NCI-H446 treated with DMSO at 0.1 percent for 48 hours (cell line): ENCODE results near the gene KCNA2.
A peak's percentile ranks its signal among the peaks of the same experiment; 100 is the strongest.

Experiments
- DNase-seq: peaks from one replicate; lab custom pipeline; 2025; lab: John Stamatoyannopoulos, UW

KCNA2 gene

DNA sequence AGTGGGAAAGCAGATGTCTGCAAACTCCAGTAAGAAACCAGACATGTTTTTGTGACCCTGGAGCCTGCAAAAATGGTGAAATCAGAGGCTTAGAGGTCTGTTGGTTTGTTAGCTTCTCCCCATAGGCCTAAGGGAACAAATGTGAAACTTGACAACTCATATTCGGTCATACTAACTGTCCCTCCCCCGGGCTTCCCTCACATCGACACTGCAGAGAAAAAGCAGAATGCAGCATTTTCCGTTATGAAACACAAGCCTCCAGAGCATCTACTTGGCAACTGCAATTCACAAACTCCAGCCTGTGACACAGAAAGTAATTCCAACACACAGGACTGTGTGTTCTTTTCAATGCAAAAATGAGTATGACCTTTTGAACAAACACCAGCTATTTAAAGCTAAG lies 3.7 kb downstream of the KCNA2 start:
- DNase-seq: no peak

GRCh38 chr1:110601332-110601731 lies 4.8 kb downstream of the KCNA2 start:
- DNase-seq: no peak

DNA sequence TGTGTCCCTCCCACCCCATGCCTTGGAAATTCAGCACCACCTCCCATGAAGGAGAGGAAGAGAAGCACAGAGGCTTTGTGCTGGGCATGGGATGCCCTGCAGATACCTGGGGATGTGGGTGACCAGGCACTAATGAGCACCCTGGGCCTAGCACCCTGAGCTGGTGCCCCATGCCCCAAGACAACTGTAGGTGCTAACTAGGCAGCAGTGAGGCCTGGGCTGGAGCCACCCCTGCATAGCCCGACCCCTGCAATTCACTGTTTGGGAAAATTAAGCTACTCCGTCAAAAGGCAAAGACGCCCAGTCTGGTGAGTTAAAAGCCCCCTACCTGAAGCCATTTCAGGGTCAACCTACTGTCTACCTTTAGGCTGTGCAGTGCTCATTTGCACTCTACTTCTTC lies 5.4 kb downstream of the KCNA2 start:
- no peak for DNase-seq

GRCh38 chr1:110597966-110598365 lies 8.2 kb downstream of the KCNA2 start:
- no peak for DNase-seq

GRCh38 chr1:110596312-110596711 lies 9.8 kb downstream of the KCNA2 start:
- DNase-seq: no peak

DNA sequence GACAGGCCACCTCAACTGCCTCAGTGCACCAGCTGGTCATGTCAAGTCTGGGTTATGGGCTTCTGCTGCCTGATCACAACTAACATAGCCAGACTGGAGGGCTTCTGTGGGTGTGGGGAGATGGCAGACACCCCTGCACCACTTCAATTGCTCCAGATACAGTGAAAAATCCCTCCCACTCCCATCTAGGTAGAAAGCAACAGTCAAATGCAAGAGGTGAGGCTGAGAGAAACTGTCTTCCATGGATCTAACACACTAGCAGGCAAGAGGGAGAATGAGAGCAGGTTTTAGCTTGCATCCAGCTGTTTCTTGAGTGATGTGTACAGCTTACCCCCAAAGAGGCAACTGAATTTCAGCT lies 10.8 kb downstream of the KCNA2 start:
- no peak for DNase-seq

GRCh38 chr1:110594456-110595352 lies 11.5 kb downstream of the KCNA2 start:
- peak; percentile 87 for DNase-seq

- no peak for DNase-seq
These were observed 12.3 kb downstream of the KCNA2 start for GRCh38 chr1:110593902-110594301.

DNA sequence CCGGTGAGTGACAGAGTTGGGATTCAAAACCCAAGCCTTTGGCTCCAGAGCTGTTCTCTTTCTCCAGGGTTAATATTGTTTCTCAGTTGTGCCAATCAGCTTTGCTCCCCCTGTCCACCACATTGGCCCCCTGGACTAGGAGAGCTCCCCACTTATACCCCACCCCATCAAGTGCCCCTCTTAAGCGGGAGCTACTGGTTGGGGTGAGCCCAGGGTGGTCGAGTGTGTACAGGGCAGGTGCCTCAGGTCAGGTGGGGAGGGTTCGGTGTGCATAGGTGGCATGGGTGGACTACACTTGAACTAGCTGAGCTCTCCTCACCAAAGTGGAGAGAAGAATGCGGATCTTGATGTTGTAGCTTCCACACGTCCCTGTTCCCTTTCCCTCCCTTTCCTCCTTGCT lies 14.2 kb downstream of the KCNA2 start:
- no peak for DNase-seq

DNA sequence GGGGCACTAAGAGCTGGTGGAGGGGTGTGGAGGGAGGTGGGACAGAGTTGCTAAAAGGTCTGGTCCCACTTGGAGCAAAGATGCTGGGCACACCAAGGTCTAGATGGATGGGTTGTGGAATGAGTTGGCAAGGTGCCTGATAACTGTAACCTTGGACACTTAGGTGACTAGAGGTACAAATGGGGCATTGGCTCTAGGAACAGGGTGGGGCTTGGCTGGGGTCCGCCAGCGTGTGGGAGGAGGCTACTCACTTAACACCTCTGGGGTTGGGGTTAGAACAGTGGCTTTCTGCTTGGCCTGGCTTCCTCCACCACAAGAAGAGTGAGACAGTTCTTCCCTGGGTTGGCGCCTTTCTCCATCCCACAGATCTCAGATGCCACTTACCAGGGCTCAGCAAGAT lies 17.2 kb downstream of the KCNA2 start:
- DNase-seq: no peak

DNA sequence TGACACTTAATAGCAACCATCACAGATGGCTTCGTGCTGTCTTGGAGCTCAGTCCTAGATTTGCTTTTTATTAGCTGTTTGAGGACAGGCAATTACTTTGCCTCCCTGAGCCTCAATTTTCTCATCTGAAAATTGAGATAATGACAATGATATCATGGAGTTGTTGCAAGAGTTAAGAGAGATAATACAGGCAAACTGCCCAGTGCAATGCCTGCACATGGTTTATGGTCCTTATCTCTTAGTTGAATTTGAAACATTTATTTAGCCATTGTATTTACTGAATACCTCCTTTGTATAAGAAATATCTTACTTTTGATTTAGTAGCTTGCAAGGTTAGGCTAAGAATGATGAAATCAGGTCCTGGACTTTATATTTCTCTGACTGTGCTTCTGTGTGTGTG lies 17.7 kb downstream of the KCNA2 start:
- no peak for DNase-seq

GRCh38 chr1:110587906-110588305 lies 18.3 kb downstream of the KCNA2 start:
- DNase-seq: no peak

DNA sequence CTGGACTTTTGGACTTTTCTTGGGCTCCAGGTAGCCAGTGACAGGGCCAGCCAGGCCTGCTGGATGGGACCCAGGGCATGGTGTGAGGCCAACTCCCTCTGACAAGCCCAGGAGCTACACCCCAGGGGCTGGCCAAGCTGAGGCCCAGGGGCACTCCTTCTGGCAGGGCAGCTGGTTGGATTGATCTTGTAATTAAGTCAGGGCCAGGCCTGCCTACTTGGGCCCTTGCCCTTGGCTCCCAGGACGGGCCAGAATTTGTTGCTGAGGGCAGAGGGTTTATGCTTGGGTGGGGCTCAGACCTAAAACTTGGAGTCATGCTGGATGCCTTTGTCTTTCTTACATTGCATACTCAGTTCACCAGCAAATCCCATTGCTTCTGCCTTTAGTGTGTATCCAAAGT lies 20.7 kb downstream of the KCNA2 start:
- DNase-seq: peak; percentile 83

DNA sequence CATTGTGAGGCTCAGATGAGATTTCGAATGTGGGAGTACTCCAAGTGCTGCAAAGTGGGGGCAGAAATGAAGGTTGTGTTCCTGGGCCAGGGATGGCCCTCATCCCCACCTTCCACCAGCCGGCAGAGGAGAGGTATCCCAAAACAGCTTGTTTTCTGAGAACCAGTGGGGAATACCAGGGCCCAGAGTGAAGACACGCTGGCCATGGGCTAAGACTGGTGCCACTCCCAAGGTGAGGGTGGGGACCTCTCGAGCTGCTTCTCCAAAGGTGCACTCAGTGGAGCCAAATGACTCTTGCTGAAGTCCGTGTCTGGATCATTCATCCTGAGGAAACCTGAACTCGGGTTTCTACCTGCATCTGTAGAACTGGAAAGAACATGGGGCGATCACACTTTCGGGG lies 22.1 kb downstream of the KCNA2 start:
- no peak for DNase-seq

DNA sequence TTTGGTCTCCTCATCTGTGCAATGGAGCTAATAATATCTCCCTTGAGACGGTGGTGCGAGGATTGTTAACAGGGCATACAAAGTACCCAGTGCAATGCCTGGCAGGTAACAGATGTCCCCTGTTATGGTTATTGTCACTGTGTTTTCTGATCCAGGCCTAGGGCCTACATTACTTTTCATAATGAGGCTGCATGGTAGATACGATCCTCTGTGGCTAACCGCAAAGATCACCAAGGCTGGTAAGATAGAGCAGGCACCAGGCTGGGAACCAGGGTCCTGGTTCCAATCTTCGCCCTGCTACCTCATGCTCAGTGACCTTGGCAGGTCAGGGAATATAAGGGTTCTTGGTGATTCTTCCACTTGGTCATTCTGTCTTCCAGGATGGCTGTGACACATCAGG lies 22.7 kb downstream of the KCNA2 start:
- no peak for DNase-seq

DNA sequence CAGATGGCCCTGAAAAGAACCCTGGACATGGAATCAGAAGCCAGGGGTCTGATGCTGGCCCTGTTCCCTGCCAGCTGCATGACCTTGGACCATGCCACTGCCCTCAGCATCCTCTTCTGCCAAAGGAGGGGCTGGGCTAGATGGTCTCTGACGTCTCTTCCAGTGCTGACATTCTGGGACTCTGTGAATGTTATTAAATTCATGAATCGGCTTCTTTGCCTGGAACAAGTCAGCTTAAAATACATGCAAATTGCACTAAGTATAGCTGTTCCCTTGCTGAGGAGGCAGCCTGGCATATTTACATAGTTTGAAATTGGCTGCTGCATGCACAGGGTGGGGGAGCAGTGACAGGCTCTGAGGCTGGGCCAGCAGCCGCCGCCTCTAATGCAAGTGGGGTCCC lies 23.8 kb downstream of the KCNA2 start:
- DNase-seq: peak; percentile 54

GRCh38 chr1:110581682-110582145 lies 24.4 kb downstream of the KCNA2 start:
- DNase-seq: peak; percentile 82

GRCh38 chr1:110580244-110580643 lies 25.9 kb downstream of the KCNA2 start:
- DNase-seq: no peak

- DNase-seq: no peak
These were observed 26.7 kb downstream of the KCNA2 start for GRCh38 chr1:110579460-110579859.

DNA sequence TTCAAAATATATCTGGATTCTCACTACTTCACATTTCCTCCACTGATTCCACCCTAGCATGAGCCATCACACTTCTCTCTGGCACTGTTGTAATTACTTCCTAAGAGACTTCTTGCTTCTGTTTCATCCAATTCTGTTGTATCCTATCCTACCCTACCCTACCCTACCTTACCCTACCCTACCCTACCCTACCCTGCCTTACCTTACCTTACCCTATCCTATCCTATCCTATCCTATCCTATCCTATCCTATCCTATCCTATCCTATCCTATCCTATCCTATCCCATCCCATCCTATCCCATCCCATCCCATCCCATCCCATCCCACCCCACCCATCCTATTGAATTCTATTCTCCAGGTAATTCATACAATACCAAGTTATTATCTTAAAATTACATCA lies 29.7 kb downstream of the KCNA2 start:
- DNase-seq: no peak

DNA sequence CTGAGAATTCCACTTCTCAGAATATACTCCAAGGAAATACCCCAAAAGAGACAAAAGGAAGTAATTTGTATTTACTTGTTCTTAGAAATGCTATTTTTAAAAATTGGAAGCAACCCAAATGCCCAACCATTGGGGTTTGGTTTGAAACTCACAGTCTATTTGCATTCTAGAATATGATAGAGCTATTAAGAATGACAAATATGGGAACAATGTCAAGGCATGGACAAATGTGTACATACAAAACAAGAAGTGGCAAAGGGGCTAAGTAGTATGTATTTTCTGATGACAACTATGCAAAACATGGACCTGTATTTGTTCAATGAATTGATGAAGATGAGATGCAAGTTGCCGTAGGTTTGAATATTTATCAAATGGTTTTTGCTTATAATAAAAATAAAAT lies 32.8 kb downstream of the KCNA2 start:
- no peak for DNase-seq

GRCh38 chr1:110572751-110573150 lies 33.4 kb downstream of the KCNA2 start:
- DNase-seq: no peak

DNA sequence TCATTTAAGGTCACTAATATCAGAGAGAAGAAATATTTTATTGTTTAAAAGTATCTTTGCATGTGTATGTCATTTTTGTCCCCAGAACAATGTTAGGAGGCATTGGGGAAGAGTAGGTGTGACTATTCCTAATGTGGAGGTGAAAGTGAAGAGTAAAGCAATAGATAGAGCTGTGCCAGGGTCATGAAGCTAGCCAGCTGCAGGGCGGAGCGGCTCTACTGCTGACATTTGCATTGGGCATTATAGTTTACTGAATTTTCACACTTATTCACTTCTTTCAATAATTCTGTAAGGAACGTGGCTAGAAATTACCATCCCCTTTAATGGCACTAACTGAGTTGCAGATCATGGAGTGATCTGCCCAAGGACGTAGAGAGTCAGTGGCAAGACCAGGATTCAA lies 35.3 kb downstream of the KCNA2 start:
- DNase-seq: no peak

GRCh38 chr1:110570307-110570706 lies 35.9 kb downstream of the KCNA2 start:
- DNase-seq: no peak
